HFFc6 (cell line): Measurements from ENCODE around the gene SLC22A4. TPM values are rescaled to one million over a fixed set of nuclear protein-coding genes. Genes with fewer than 3 reads are reported as not detected.

Experiments used
- DNase-seq: peaks from one replicate; pipeline ENCODE4 v3.0.0-alpha.2; 2018
- H3K27ac Mint-ChIP-seq: 2 replicates; pipeline ENCODE4 v1.8.0; 2020; ENCODE audit warnings: mild to moderate bottlenecking, mixed read lengths
- H3K27me3 Mint-ChIP-seq: 2 replicates; pipeline ENCODE4 v1.8.0; 2021; ENCODE audit warnings: mild to moderate bottlenecking, moderate library complexity, mixed read lengths; ENCODE audit not compliant: insufficient read depth
- H3K36me3 Mint-ChIP-seq: 2 replicates; pipeline ENCODE4 v1.8.0; 2021; ENCODE audit warnings: low read depth, mixed read lengths
- H3K4me1 Mint-ChIP-seq: 2 replicates; pipeline ENCODE4 v1.8.0; 2020; ENCODE audit warnings: low read depth, mixed read lengths
- H3K4me3 Mint-ChIP-seq: 2 replicates; pipeline ENCODE4 v1.8.0; 2020; ENCODE audit warnings: mild to moderate bottlenecking, moderate library complexity, mixed read lengths
- H3K9me3 Mint-ChIP-seq: 2 replicates; pipeline ENCODE4 v1.8.0; 2020; ENCODE audit warnings: mild to moderate bottlenecking, mixed read lengths
- CTCF ChIP-seq: fragments of 200-600 bp; sonication (generic); IDR thresholded peaks from 2 replicates; pipeline ENCODE4 v1.5.0; 2021; ENCODE audit warnings: antibody characterized with exemption, mild to moderate bottlenecking
- total RNA-seq, 6 experiments: library from RNA; stranded (reverse); fragmentation: NEBNext Ultra II Directional; extraction: Animal tissue kit (Norgen Biotek cat#: 25700); gene quantifications; 2 replicates in 1 of 6; 3 replicates in 5 of 6; pipeline ENCODE4 v1.2.3, GENCODE V29; 2021

Gene SLC22A4
- total RNA-seq, 6 experiments from 2014 or later, result 10.8 to 12.6 (median 11.4) TPM

- no peaks in the 10 kb centered on the region; the same call in 1 of the 2 replicates for H3K27me3 Mint-ChIP-seq
- DNase-seq, result peak; percentile 70
- no peaks in the 10 kb centered on the region for H3K36me3 Mint-ChIP-seq
- peaks cover 39% of the 10 kb centered on the region for H3K4me1 Mint-ChIP-seq
- peak overlapping the region; percentile 53 for H3K4me3 Mint-ChIP-seq
- no peaks in the 10 kb centered on the region for H3K9me3 Mint-ChIP-seq
- H3K27ac Mint-ChIP-seq, result peak overlapping the region; percentile 81
- TF ChIP-seq CTCF, result no peak
Measured at GRCh38 chr5:132364319-132364718, 70.1 kb downstream of the SLC22A4 start.

GRCh38 chr5:132365213-132365612, 71.0 kb downstream of the SLC22A4 start:
- H3K9me3 Mint-ChIP-seq, result no peaks in the 10 kb centered on the region

GRCh38 chr5:132368186-132368585, 74.0 kb downstream of the SLC22A4 start:
- no peaks in the 10 kb centered on the region for H3K9me3 Mint-ChIP-seq

More at GRCh38 chr5:132365213-132365612, 71.0 kb downstream of the SLC22A4 start:
- DNase-seq, result peak; percentile 73
- Mint-ChIP-seq H3K4me1 (peaks cover 39% of the 10 kb centered on the region), H3K4me3 (peak overlapping the region; percentile 43; the same call in 1 of the 2 replicates), H3K36me3 (no peaks in the 10 kb centered on the region), H3K27me3 (no peaks in the 10 kb centered on the region; the same call in 1 of the 2 replicates), H3K27ac (peak overlapping the region; percentile 81)
- no peak for TF ChIP-seq CTCF

GRCh38 chr5:132369007-132369473, 74.8 kb downstream of the SLC22A4 start:
- no peak for DNase-seq
- TF ChIP-seq CTCF, result no peak
- H3K36me3 Mint-ChIP-seq, result no peaks in the 10 kb centered on the region
- H3K27ac Mint-ChIP-seq, result peak overlapping the region; percentile 50; the same call in 1 of the 2 replicates
- peak overlapping the region; percentile 86 for H3K4me3 Mint-ChIP-seq
- no peaks in the 10 kb centered on the region; the same call in 1 of the 2 replicates for H3K27me3 Mint-ChIP-seq
- peaks cover 51% of the 10 kb centered on the region for H3K4me1 Mint-ChIP-seq
- H3K9me3 Mint-ChIP-seq, result no peaks in the 10 kb centered on the region

More at GRCh38 chr5:132368186-132368585, 74.0 kb downstream of the SLC22A4 start:
- Mint-ChIP-seq H3K27ac (no peak overlapping the region), H3K4me1 (peaks cover 59% of the 10 kb centered on the region), H3K4me3 (no peak overlapping the region), H3K27me3 (no peaks in the 10 kb centered on the region; the same call in 1 of the 2 replicates), H3K36me3 (no peaks in the 10 kb centered on the region)
- TF ChIP-seq CTCF, result no peak
- no peak for DNase-seq

- H3K36me3 Mint-ChIP-seq, result no peaks in the 10 kb centered on the region
- peak; percentile 28 for DNase-seq
- H3K27ac Mint-ChIP-seq, result peak within 1 kb of the TSS; percentile 69
Measured at GRCh38 chr5:132369474-132370180, 75.4 kb downstream of the SLC22A4 start, which contains the start of gene SLC22A5. SLC22A5 (plus strand) TSS chr5:132369710; CDS start chr5:132369973, 263 bp downstream.

More at GRCh38 chr5:132369474-132370180, 75.4 kb downstream of the SLC22A4 start, which contains the start of gene SLC22A5:
- Mint-ChIP-seq H3K4me1 (peaks cover 45% of the 10 kb centered on the region), H3K27me3 (no peaks in the 10 kb centered on the region; the same call in 1 of the 2 replicates), H3K9me3 (no peaks in the 10 kb centered on the region), H3K4me3 (peak within 1 kb of the TSS; percentile 86)
- TF ChIP-seq CTCF, result no peak
